Fibroblast of lung (primary cell): Measurements from ENCODE around the gene ROBO3.

Source experiments
- EZH2 ChIP-seq: IDR thresholded peaks from 2 replicates; pipeline ENCODE4 v1.5.1; 2012; ENCODE audit warnings: low read length, control low read depth, mild to moderate bottlenecking; ENCODE audit errors: missing control alignments
- TF ChIP-seq, protein P1 (sequence below), 2 donors: IDR thresholded peaks in 1 of 2; conservative IDR thresholded peaks in 1 of 2; 1 replicate in 1 of 2; 2 replicates in 1 of 2; pipeline ENCODE4 v1.5.1; 2011 to 2012; ENCODE audit warnings: low read length in 2 of 2, control low read depth in 1 of 2, inconsistent platforms in 1 of 2, low read depth in 1 of 2, mild to moderate bottlenecking in 1 of 2

DNA sequence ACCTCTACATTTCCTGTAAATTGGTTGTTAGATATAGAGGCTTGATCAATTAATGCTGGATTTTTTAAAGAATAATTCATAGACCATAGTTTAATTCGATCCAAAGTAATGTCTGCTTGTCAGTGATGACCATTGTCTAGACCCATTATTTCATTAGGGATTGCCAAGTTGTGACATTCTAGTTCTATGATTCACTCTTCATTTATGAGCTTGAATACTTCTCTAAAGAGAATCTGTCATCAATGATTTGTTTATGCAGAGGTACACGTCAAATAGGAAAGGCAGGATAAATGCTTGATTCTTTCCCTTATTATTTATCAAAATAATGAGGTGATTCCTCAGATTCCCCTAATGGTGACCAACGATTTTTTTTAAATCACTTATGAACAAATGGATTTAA, 24.0 kb upstream of the ROBO3 start:
- TF ChIP-seq, protein P1, sequence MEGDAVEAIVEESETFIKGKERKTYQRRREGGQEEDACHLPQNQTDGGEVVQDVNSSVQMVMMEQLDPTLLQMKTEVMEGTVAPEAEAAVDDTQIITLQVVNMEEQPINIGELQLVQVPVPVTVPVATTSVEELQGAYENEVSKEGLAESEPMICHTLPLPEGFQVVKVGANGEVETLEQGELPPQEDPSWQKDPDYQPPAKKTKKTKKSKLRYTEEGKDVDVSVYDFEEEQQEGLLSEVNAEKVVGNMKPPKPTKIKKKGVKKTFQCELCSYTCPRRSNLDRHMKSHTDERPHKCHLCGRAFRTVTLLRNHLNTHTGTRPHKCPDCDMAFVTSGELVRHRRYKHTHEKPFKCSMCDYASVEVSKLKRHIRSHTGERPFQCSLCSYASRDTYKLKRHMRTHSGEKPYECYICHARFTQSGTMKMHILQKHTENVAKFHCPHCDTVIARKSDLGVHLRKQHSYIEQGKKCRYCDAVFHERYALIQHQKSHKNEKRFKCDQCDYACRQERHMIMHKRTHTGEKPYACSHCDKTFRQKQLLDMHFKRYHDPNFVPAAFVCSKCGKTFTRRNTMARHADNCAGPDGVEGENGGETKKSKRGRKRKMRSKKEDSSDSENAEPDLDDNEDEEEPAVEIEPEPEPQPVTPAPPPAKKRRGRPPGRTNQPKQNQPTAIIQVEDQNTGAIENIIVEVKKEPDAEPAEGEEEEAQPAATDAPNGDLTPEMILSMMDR (conservative IDR thresholded peaks at IDR 0.05 in 1 of 2, IDR thresholded peaks at IDR 0.05 in 1 of 2; ENCODE audit: low read depth in 1 of 2, low read length in 2 of 2) = no peak
- no peak for TF ChIP-seq EZH2
